PC-9 (cell line): ENCODE results near the gene OR6S1. TPM values are rescaled to one million over a fixed set of nuclear protein-coding genes. Genes with fewer than 3 reads are reported as not detected.

Source experiments
- BruUV-seq: library from RNA; stranded (reverse); fragments of 400-500 nt; replicated peaks from 2 replicates; lab custom pipeline; 2021; lab: Mats Ljungman, UMichigan
- CTCF ChIA-PET: fragments of 300-600 bp; sonication (Branson Sonifier 250); formaldehyde crosslinking; loops from one replicate; lab custom pipeline; 2022; ENCODE audit warnings: antibody characterized with exemption; lab: Charles Lee
- POLR2A ChIA-PET: fragments of 300-600 bp; sonication (Branson Sonifier 250); formaldehyde crosslinking; loops from one replicate; lab custom pipeline; 2022; ENCODE audit warnings: antibody characterized with exemption; ENCODE audit not compliant: unreplicated experiment; lab: Charles Lee
- DNase-seq, 2 experiments: peaks; one replicate each; pipeline versions ENCODE4 v3.0.0 to v3.0.0-alpha.2; 2015 to 2022; ENCODE audit warnings: mixed read lengths in 1 of 2
- H2AFZ ChIP-seq: fragments of 200-600 bp; sonication (generic); 2 replicates; pipeline ENCODE4 v1.8.1; 2017; ENCODE audit warnings: antibody characterized with exemption
- H3F3A ChIP-seq: fragments of 200-600 bp; sonication (generic); 2 replicates; pipeline ENCODE4 v1.8.1; 2017; ENCODE audit warnings: antibody characterized with exemption, mild to moderate bottlenecking, low read depth; ENCODE audit not compliant: insufficient read depth
- H3K27ac ChIP-seq: fragments of 200-600 bp; sonication (generic); 2 replicates; pipeline ENCODE4 v1.6.1; 2016; ENCODE audit warnings: mixed run types
- H3K27me3 ChIP-seq: fragments of 200-600 bp; sonication (generic); 2 replicates; pipeline ENCODE4 v1.6.1; 2016; ENCODE audit warnings: low read depth, mixed run types; ENCODE audit not compliant: insufficient read depth
- H3K36me3 ChIP-seq: fragments of 200-600 bp; sonication (generic); 2 replicates; pipeline ENCODE4 v1.6.1; 2016; ENCODE audit warnings: low read depth, mixed run types
- H3K4me1 ChIP-seq: fragments of 200-600 bp; sonication (generic); replicated peaks from 2 replicates; pipeline ENCODE4 v1.6.1; 2016; ENCODE audit warnings: mixed run types; ENCODE audit not compliant: insufficient read depth
- H3K4me2 ChIP-seq: fragments of 200-600 bp; sonication (generic); 2 replicates; pipeline ENCODE4 v1.6.1; 2017; ENCODE audit warnings: mixed run types
- H3K4me3 ChIP-seq: fragments of 200-600 bp; sonication (generic); 2 replicates; pipeline ENCODE4 v1.6.1; 2016; ENCODE audit warnings: mixed run types
- H3K79me2 ChIP-seq: fragments of 200-600 bp; sonication (generic); 2 replicates; pipeline ENCODE4 v1.6.1; 2017; ENCODE audit warnings: low read depth, mixed run types
- H3K9me2 ChIP-seq: fragments of 200-600 bp; sonication (generic); 2 replicates; pipeline ENCODE4 v1.8.1; 2017; ENCODE audit warnings: mild to moderate bottlenecking; ENCODE audit not compliant: insufficient read depth
- H3K9me3 ChIP-seq: fragments of 200-600 bp; sonication (generic); 2 replicates; pipeline ENCODE4 v1.8.1; 2016; ENCODE audit warnings: low read depth; ENCODE audit not compliant: insufficient read depth
- H4K20me1 ChIP-seq: fragments of 200-600 bp; sonication (generic); 2 replicates; pipeline ENCODE4 v1.8.1; 2017; ENCODE audit not compliant: insufficient read depth
- CTCF ChIP-seq: fragments of 200-600 bp; sonication (generic); conservative IDR thresholded peaks from 2 replicates; pipeline ENCODE4 v1.6.1; 2017; ENCODE audit warnings: mixed run types, antibody characterized with exemption, mild to moderate bottlenecking, moderate library complexity
- EZH2 ChIP-seq: fragments of 200-600 bp; sonication (generic); IDR thresholded peaks from 2 replicates; pipeline ENCODE4 v1.8.0; 2017; ENCODE audit warnings: antibody characterized with exemption, low read depth
- intact Hi-C: fragments of 100-400 bp; cut with micrococcal nuclease; formaldehyde crosslinking; loops from one replicate; pipeline ENCODE4 v1.10.0; 2022; ENCODE audit not compliant: unreplicated experiment
- total RNA-seq: library from RNA; stranded (reverse); gene quantifications from 2 replicates; pipeline ENCODE4 v1.2.3, GENCODE V29; 2021

OR6S1 gene
- total RNA-seq, 1 experiment from 2014 or later, result not detected

GRCh38 chr14:20683891-20684661 lies 42.6 kb upstream of the OR6S1 start, which contains the start of gene RNASE4:
Gene RNASE4, plus strand, starts transcription at chr14:20684560. Its CDS starts 14,812 bp downstream, at chr14:20699372.
- intact Hi-C loops, result loop anchor here (2.0 to 5.0 kb wide), 2 partner anchors 272 to 357 kb away; partner anchors contain the start of gene TEP1
- Histone ChIP-seq H3K27ac (peak within 1 kb of the TSS; percentile 82), H3K4me2 (peak within 1 kb of the TSS; percentile 95), H3K79me2 (no peaks in the 10 kb centered on the region), H3K4me3 (peak within 1 kb of the TSS; percentile 75), H3K9me2 (no peaks in the 10 kb centered on the region), H3F3A (peaks cover 41% of the 10 kb centered on the region; the same call in 1 of the 2 replicates), H3K27me3 (no peaks in the 10 kb centered on the region), H3K4me1 (peaks cover 21% of the 10 kb centered on the region), H3K9me3 (no peaks in the 10 kb centered on the region), H3K36me3 (no peaks in the 10 kb centered on the region), H4K20me1 (no peaks in the 10 kb centered on the region), H2AFZ (peak within 1 kb of the TSS; percentile 84)
- TF ChIP-seq CTCF (no peak), EZH2 (no peak)
- DNase-seq, result peak; percentile 66 to 75
- CTCF ChIA-PET, result no interaction called here
- BruUV-seq, result no TSS peak
- POLR2A ChIA-PET, result interaction anchor here (0.6 to 0.7 kb wide), 4 partner anchors 188 to 289 kb away, joined by 3 to 4 read pairs (median 3); no protein-coding TSS in a partner anchor

- Histone ChIP-seq H3K4me1 (peaks cover 21% of the 10 kb centered on the region), H4K20me1 (no peaks in the 10 kb centered on the region), H3K4me2 (peak overlapping the region; percentile 95), H3K4me3 (peak overlapping the region; percentile 75), H3K9me3 (no peaks in the 10 kb centered on the region), H3F3A (peaks cover 41% of the 10 kb centered on the region; the same call in 1 of the 2 replicates), H3K27ac (peak overlapping the region; percentile 82), H3K9me2 (no peaks in the 10 kb centered on the region), H2AFZ (peak overlapping the region; percentile 99), H3K27me3 (no peaks in the 10 kb centered on the region), H3K36me3 (no peaks in the 10 kb centered on the region), H3K79me2 (no peaks in the 10 kb centered on the region)
- intact Hi-C loops, result loop anchor here (5.0 kb wide), 1 partner anchor 271 kb away; the partner anchor contains the start of gene TEP1
- TF ChIP-seq CTCF (no peak), EZH2 (no peak)
- TSS peak; percentile 85 for BruUV-seq
- ChIA-PET POLR2A (interaction anchor here (0.6 to 0.7 kb wide), 2 partner anchors 117 to 290 kb away, joined by 3 to 6 read pairs; no protein-coding TSS in a partner anchor), CTCF (no interaction called here)
- DNase-seq, result peak; percentile 64 to 74
Measured at GRCh38 chr14:20683125-20683890, 41.8 kb upstream of the OR6S1 start.
